Stimulated activated CD4-positive, alpha-beta T cell treated with anti-CD3 and anti-CD28 coated beads, TNF-alpha, amount 100 ng/mL, for 48 hours (primary cell): ENCODE data around the gene AGPS.
A peak's percentile ranks its signal among the peaks of the same experiment; 100 is the strongest.
"Not testable (repeated sequence)": the region's sequence is repeated elsewhere in the genome, so short reads cannot be mapped to it uniquely, and the experiment has no call there.

Experiments
- DNase-seq, 3 donors: peaks; one replicate each; pipeline ENCODE4 v3.0.0-alpha.2; 2020; ENCODE audit warnings: low read depth in 3 of 3

Gene AGPS

DNA sequence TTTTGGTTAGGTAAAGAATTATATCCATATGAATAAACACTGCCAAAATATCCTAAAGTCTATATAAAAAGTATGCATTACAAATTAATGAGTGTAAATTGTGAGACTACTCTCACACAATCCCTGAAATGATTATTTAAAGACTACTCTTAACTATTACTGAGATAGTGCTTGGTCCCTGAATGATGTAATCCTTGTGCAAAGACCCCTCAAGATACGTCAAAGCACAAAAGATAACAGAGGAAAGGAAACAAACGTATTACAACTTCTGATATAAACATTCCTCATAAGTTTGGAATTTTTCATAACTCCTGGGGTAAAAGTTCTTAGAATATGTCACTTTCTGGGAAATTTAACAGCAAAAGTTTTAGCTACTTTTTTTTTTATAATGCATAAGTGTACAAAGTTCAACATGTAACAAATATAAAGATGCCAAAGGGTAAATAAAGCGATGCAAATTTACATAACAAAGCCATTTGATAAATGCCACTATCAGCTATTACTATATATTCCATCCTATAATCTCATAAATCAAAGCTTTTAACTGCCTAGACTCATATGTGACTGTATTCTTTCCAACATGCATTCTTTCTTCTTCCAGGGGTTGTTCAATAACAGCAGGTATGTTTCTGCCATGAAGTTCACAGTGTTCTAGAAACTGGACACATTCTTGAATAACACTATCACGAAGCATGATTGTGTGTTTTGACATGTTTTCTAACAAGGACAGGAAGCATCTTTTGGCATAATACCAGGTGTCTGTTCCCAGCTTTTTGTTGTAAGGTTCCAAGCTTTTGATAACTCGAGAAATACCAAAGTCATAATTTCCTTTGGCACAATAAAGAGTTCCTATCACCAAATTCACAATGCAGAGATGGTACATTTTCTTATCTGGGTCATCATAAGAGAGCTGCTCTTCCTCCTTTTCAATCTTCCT lies 158.0 kb downstream of the AGPS start:
- DNase-seq, result no peak

DNA sequence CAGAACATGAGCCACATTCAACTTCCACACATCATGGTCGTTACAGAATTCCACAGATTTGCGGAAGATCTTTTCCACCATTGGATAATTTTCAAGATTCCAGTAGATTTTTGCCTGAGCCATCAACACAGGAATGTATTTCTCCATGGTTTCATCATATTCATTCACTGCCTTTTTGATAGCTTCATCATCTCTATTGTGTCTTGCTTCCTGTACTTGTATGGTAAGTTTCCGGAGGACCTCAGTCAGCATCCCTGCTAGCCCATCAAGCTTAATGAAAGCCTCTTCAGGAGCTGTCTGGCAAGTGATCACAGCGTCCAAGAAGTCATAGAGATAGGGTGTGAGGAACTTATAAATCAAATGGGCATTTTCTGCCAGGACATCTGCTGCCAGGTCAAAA lies 158.8 kb downstream of the AGPS start:
- not testable (repeated sequence) for DNase-seq

DNA sequence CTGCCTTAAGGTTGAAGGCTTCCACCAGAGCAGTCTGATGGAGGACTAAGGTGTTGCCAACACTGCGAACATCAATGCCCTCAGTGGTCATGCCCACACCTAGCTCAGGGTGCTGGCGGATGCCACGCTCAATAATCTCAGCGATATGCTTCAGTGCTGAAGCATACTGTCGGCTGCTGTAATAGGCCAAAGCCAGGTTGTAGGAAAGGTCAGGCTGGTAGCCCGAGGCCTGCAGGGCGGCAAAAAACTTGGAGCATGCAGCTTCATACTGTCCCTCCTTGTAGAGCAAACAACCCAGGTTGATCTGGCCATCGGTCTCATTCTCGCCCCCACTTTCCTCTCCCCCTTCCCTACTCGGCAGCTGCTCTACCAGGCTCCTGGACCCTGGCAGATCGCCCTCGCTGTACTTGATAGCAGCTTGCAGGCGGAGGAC lies 159.4 kb downstream of the AGPS start:
- no peak for DNase-seq

DNA sequence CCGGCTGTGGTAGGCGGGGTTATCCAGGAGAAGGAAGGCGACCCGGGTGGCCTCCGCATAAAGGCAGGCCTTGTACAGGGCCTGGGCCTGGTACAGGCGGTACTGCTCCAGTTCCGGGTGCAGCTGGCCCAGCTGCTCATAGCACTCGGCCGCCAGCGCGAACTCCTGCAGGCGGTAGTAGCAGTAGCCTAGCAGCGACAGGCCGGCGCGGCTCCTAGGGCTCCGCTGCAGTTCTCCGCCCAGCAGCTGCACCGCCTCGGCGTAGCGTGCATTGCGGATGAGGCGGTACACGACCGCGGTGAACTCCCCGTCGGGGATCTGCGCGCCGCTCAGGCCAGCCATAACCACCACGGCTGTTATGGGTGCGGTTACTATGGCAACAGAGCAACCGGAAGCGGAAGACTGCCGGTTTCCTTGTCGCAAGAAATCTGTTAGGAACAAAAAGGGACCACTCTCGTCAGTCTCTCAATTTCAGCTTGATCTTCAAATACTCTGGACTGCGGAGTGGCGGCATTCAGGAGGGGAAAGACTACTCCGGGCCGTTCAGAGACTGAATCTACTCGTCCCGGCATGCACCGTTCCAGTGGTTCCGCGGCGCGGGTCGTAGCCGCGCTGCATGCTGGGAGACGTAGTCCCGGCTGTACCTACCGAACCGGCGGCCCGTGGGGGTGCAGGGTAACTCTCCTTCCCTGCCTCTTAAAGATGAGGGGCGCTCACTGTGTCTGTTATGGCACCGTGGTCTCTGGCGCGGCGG lies 160.0 kb downstream of the AGPS start:
- peak; percentile 72 to 81 (median 79) for DNase-seq

DNA sequence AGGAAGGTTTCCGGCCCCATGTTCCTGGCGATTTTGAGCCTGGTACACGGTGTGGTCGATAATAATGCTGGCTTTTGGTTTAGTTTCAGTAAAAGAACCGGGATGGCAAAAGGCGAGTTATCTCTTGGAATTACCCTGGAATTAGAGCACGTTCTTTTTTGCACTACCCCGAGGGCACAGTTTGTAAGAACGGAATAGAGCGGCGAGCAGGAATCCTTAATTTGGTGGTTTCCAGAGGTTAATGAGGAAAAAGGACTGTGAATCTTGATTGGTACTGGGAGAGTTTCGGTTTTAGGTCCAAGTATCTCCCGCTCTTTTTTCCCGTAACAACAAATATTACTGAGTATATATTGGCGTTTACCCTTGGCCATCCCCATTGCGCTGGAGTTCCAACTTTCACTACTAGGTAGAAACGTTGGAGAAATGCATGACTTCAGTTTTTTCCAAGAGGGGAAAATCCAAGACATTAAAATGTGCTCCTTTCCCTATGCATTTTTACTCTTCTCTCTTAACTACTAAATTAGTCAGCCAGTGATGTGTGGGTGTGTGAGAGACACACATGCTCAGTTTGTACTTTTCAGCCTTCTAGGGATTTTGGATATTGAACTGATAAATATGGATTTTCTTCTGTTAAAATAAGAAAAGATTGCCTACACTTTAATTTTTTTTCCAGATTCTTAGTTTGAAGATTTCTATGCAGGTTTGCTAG lies 160.8 kb downstream of the AGPS start:
- DNase-seq, result no peak

DNA sequence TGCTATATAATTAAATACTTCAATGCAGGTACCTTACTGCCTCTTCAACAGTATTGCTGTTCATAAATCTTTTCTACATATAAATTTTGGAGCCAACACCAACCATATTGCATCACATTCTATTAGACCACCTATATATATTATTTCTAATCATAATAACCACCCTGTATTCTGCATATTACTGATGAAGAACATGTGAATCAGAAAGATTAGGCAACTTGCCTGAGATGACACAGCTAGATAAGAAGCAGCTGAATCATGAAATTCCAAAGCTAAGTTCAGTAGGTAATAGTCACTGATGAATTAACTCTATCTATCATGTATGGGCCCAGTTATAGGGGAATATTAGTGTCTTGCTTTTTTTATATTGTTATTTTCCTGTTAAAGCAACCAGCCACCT lies 161.8 kb downstream of the AGPS start:
- no peak for DNase-seq

DNA sequence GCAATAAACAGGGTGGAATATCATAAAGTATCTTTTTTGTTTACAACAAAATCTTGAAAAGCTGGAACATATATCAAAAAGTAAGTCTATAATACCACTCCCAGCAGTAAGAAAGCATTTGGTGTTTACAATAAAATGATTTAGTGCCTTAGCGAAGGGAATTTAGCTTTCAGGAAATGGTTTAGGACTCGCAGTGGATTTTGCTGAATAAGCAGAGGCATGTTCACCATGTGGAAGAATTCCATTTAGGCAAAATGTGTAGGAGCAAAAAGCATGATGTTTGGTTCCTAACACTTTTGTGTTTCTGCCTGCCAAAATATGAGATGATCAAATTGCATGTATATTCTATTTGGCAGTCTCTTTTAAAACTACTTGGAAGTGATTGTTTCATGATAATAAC lies 163.6 kb downstream of the AGPS start:
- no peak for DNase-seq

DNA sequence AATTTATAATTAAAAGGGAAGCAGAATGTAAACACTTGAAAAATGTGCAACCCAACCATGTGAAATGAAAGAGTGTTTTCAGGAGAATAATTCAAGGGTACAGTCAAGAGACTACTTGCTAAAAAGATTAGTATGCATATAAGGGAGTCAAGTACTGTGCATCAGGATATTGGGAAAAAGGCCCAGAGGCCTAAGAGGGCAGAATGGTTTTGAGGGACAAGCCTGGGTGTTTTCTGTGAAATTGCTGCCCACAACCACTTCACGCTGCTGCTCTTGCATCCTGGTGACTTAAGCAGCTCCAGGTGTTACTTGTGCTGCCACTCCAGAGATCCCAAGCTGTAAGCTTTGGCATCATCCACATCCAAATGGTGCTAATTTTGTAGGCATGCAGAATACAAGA lies 165.2 kb downstream of the AGPS start:
- no peak for DNase-seq

DNA sequence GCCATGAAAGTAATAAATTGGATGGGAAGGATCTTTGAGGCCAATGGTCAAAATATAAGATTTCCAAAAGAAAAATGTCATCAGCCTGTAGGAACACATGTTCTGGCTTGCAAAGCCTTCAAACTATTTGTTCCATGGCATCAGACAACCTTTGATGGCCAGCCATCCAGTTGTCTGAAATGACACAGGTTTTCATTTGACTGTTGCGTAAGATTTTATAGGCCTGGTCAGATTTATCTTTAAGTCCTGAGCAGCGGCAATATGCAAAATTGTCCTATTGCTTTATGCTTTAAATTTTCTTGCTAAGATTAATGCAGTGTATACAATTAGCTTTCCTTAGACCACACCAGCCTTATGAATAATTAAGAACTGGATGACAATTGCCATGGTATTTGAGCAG lies 167.1 kb downstream of the AGPS start:
- no peak for DNase-seq

DNA sequence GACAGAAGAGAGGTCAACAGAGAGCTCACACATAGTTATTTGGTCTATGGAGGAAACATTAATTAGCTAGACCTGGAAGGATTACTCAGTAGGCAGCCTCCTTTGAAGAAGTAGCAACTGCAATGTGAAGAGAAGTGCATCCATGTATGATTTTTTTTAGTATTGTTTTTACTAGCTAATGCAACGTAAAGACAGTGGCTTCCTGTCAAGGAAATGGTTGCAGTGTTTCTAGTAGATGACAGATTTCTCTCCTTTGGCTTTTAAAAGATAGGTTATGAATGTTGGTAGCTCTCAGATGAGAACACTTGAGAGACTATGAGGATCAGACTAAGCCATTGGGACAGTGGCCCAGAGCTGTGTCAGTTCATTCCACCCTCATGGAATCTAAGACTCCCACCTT lies 175.8 kb downstream of the AGPS start:
- no peak for DNase-seq

DNA sequence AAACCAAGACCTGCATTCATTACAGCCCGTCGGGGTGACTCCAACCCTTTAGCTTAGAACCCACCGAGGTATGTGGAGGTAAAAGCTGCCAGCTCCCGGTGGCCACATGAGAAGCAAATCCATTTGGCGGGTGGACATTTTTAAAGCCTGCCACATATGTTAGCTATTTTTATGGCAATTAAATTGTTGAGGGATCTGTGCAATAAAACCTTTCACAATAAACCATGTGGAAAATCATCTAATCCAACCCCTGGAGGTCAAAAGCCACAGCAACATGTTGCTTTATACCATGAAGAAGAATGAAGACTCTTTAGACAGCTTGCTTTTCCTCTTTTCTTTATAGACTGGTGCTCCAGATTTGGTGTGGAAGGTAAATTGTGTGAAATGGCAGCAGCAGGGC lies 176.3 kb downstream of the AGPS start:
- no peak for DNase-seq

DNA sequence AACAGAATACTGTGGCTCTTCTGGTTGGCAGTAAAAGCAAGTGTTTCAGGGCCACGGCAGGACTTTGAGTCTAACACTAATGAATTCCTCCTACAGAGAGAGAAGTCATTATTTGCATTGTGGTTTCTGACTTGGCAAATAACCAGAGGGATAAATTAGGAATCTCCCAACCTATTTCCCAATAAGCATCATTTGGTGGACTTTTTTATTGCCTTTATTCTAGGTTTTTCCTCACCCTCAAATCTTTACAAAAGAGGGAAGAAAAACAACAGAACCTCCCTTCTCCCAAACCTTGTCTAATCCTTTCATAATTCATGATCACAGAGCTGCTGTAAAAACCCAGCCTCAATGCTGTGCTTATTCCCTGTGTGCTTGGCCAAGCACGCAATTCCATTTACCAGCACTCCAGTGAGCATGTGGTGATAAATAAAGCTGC lies 179.7 kb downstream of the AGPS start:
- no peak for DNase-seq

DNA sequence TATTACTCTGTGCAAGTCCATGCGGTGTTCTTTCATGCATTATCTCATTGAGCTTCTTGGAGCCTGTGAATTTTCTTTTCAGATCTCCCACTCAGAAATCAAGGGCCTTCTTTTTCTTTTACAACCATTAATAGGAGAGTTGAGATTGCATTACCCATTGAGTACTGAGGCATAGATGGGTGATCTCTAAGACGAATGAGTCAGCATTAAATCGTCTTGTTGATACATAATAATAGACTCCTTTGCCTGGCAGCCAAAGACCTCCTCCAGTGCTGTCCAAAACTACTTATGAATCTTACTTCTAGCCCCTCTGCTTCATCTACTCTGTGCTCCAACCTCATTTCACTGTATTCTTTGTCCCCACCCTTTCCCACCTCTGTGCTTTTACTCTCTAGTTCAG lies 180.5 kb downstream of the AGPS start:
- no peak for DNase-seq

DNA sequence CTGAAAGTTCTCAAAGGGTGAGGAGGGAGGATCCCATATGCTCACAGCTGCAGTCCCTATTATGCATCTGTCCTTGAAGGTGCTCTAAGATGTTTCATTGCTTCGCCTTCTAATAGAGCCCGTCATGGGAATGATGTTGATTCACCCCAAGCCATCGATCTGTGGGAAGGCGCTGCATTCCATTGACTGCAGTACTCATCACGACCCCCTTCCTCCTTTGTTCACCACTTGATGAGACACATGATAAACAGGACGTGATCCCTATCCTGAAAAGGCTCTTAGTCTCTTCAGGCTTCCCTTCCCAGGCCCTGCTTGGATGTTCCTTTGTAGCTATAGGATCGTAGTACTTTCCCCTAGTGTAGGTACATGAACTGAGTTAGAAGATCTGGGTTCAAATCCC lies 181.8 kb downstream of the AGPS start:
- DNase-seq, result no peak

DNA sequence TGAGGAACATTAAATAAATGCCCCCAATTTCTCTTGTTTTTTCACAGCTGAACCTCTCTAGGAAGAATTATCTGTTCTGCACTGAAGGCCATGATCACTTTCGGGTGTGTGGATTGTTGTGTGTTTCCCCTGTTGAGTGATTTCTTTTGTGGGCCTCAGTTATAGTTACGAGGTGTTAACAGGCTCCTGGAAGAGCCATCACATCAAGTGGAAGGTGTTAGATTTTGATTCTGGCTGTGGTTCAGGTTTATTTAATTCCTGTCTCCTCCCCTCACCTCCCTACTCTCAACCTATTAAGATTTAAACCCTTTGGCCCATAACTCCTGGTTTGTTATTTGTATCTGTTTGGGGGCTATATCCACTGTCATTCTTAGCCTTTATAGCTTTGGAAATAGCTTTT lies 182.8 kb downstream of the AGPS start:
- no peak for DNase-seq

DNA sequence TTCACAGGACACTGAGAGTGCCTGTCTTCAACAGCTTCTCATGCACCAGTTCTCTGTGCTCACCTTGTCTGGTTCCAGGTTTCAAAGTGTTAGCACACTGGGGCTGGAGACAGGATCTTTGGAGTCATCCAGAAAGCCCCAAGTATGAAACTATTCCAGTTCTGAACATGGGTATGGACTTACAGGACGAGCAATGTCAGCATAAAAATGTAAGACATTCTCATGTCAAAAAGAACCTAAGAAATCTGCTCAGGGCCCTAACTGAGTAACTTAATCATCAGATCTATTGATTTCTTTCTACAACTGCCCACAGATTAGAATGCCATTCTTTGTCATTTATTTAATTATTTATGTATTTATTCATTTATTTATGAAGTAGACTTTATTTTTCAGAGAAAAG lies 184.5 kb downstream of the AGPS start:
- DNase-seq, result no peak

DNA sequence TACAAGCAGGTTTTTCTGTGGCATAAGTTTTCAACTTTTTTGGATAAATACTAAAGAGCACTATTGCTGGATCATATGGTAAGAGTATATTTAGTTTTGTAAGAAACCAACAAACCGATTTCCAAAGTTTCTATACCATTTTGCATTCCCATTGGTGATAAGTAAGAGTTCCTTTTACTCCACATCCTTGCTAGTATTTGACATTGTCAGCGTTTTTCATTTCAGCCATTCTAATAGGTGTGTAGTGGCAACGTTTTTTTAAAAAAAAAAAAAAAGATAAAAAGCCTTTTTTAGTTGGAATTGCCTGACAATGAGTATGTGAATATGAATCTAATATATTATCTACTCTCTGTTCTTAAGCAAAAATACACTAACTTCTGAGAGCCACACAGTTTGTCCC lies 185.9 kb downstream of the AGPS start:
- DNase-seq, result no peak

DNA sequence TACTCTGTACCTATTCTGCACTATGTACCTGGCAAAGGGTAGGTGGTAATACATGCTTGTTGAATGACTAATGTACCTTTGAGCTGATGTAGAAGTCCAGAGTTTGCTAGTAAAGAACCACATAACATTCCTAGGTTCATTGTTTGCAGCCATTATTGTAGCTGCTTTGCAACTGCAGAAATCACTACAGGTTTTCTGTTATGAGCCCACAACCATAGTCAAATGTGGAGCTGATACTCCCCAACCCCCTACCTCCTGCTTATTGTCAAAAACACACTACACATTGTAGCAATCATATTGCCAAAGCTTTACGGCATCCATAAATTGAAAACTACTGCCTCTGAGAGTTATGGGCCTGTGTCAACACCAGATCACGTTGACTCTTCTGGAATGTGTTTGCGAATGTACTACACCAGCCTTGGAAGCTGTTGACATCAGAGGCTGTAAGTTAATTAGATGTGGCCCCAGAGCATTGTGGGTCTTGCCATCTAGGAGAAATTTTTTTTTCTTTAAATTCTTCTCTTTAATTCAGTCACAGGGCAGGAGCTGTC lies 187.0 kb downstream of the AGPS start:
- no peak for DNase-seq

DNA sequence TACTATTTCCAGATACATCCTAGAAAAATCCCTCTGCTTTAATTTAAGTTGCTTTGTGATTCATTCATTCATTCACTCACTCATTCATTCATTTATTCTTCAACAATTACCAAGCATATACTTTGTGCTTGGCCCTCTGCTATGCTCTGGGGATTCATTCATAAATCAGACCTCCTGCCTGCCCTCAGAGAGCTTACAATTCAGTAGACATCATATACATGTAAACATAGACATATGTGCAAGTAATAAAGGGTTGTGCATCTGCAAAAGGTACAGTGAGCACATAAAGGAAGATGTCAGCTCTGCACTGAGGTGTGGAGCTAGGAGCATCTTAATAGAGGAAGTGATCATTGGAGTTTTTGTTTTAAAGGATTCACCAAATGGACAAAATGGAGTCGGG lies 189.4 kb downstream of the AGPS start:
- no peak for DNase-seq

DNA sequence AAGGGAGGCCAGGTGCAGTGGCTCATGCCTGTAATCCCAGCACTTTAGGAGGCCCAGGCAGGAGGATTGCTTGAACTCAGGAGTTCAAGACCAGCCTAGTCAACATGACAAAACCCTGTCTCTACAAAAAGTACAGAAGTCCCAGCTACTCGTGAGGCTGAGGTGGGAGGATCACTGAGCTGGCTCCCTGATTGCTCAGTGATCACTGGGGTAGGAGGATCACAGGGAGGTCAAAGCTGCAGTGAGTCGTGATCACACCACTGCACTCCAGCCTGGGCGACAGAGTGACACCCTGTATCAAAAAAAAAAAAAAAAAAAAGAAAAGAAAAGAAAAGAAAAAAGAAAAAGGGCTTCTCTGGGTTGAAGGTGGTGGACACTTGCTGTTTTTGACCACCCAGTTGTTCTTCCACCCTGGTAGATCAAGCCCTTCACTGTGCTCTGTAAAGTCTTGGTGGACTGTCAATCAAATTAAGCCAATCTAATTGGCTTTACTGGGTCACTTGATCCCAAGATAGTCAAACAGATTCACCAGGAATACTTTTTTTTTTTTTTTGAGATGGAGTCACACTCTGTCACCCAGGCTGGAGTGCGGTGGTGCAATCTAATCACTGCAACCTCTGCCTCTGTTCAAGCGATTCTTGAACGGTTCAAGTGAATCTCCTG lies 191.6 kb downstream of the AGPS start:
- DNase-seq, result no peak

DNA sequence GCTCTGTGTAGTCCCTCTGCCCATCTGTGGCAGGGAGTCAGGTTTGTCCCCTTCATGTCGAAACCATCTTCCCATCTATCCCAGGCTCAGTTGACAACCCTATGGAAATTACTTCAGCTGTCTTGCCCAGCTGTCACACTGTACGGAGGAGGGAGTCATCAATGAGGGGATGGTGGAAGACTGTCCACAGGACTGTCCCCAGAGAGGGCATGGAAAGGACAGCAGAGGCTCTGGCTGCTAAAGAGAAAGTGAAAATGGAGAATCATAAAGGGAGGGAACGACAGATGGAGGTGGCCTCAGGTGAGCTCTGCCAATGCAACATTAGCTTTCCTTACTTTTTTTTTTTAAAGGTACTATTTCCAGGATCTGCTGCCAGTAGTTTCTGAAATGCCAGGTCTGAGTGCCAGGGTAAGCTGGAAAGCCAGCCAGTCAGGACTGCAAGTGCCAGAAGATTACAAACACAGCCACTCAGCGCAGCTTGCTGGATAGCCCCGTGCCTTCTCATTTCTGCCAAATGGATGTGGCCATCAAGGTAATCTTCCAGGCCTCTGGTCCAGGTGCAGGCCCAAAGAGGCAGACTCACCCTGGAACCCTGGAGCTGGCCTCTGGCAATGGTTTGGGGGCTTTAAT lies 192.8 kb downstream of the AGPS start:
- DNase-seq, result no peak
